K562 (cell line): ENCODE results near the gene WDR64. TPM values are rescaled to one million over a fixed set of nuclear protein-coding genes. Genes with fewer than 3 reads are reported as not detected.
A peak's percentile ranks its signal among the peaks of the same experiment; 100 is the strongest.

Source experiments
- ATAC-seq: fragments of 200-7000 bp; cut with Tn5 transposase; 3 replicates; pipeline ENCODE4 v1.9.1; 2020; ENCODE audit warnings: moderate library complexity
- BruUV-seq: library from RNA; stranded (reverse); fragments of 400-500 nt; replicated peaks from 2 replicates; lab custom pipeline; 2021; lab: Mats Ljungman, UMichigan
- CTCF ChIA-PET: fragments of 300-600 bp; formaldehyde crosslinking; extraction: SDS; loops from one replicate; lab custom pipeline; 2021; ENCODE audit warnings: low intra/inter-chr PET ratio; lab: Yijun Ruan, JAX
- POLR2A ChIA-PET: fragments of 300-600, 350-650 bp; sonication (Branson Sonifier 250); formaldehyde crosslinking; extraction: SDS; loops from one replicate; lab custom pipeline; 2021; ENCODE audit warnings: antibody characterized with exemption, inconsistent platforms; lab: Yijun Ruan, JAX
- DNase-seq, 4 experiments: peaks; one replicate each; pipeline versions ENCODE4 v3.0.0 to v3.0.0-alpha.2; 2011 to 2018; ENCODE audit warnings: low spot score in 3 of 4, mixed read lengths in 3 of 4; ENCODE audit errors: extremely low read depth in 1 of 4
- FAIRE-seq: peaks from 2 replicates; lab custom pipeline; 2011; peaks lifted over from hg19 to GRCh38; lab: Jason Lieb, UNC
- H2AFZ ChIP-seq: 2 replicates; pipeline ENCODE4 v1.6.0; 2011; ENCODE audit warnings: low read depth, low read length, control low read depth, inconsistent platforms
- H3K27ac ChIP-seq: fragments of 200-600 bp; 3 replicates; pipeline ENCODE4 v1.8.0; 2011; ENCODE audit warnings: low read depth, mild to moderate bottlenecking, control low read depth, inconsistent platforms, low read length, moderate library complexity, mixed read lengths; ENCODE audit errors: extremely low read depth
- H3K27me3 ChIP-seq, 2 experiments: fragments of 300-600 bp in 1 of 2; 2 replicates in 1 of 2; 3 replicates in 1 of 2; pipeline versions ENCODE4 v1.6.0 to v1.8.0; 2011; ENCODE audit warnings: inconsistent platforms in 2 of 2, low read length in 2 of 2, mild to moderate bottlenecking in 1 of 2, mixed read lengths in 1 of 2, moderate library complexity in 1 of 2; ENCODE audit not compliant: control insufficient read depth in 2 of 2, insufficient read depth in 2 of 2
- H3K36me3 ChIP-seq: fragments of 300-600 bp; 3 replicates; pipeline ENCODE4 v1.8.0; 2011; ENCODE audit warnings: mild to moderate bottlenecking, low read length, inconsistent platforms; ENCODE audit not compliant: control insufficient read depth, insufficient read depth
- H3K4me1 ChIP-seq, 2 experiments: fragments of 200-600 bp in 1 of 2; replicated peaks in 1 of 2; 2 replicates in 1 of 2; 3 replicates in 1 of 2; pipeline versions ENCODE4 v1.5.1 to v1.8.0; 2011; ENCODE audit warnings: inconsistent platforms in 2 of 2, low read length in 2 of 2, mild to moderate bottlenecking in 1 of 2, mixed read lengths in 1 of 2, moderate library complexity in 1 of 2; ENCODE audit not compliant: control insufficient read depth in 2 of 2, insufficient read depth in 2 of 2
- H3K4me2 ChIP-seq: 2 replicates; pipeline ENCODE4 v1.6.1; 2011; ENCODE audit warnings: low read length, control low read depth, inconsistent platforms, mixed read lengths; ENCODE audit not compliant: insufficient read depth
- H3K4me3 ChIP-seq: fragments of 200-600 bp; sonication (generic), shearing (Covaris generic); 2 replicates; pipeline ENCODE4 v1.5.1; 2016; ENCODE audit warnings: control low read depth, inconsistent platforms
- H3K79me2 ChIP-seq: fragments of 200-600 bp; 3 replicates; pipeline ENCODE4 v1.8.0; 2011; ENCODE audit warnings: low read length, inconsistent platforms; ENCODE audit not compliant: control insufficient read depth, insufficient read depth
- H3K9ac ChIP-seq, 2 experiments: 2 replicates each; pipeline versions ENCODE4 v1.6.0 to v1.6.1; 2011; ENCODE audit warnings: low read depth in 2 of 2, low read length in 2 of 2, control low read depth in 1 of 2, inconsistent platforms in 1 of 2, mild to moderate bottlenecking in 1 of 2, mixed read lengths in 1 of 2; ENCODE audit not compliant: insufficient read depth in 1 of 2
- H3K9me1 ChIP-seq: one replicate; pipeline ENCODE4 v1.6.0; 2011; ENCODE audit warnings: inconsistent platforms, mild to moderate bottlenecking, low read length, moderate library complexity; ENCODE audit not compliant: control insufficient read depth, insufficient read depth
- H3K9me3 ChIP-seq: replicated peaks from 2 replicates; pipeline ENCODE4 v1.5.1; 2011; ENCODE audit warnings: low read depth, low read length, inconsistent platforms; ENCODE audit not compliant: control insufficient read depth, insufficient read depth
- H4K20me1 ChIP-seq: replicated peaks from 2 replicates; pipeline ENCODE4 v1.6.1; 2011; ENCODE audit warnings: low read length, inconsistent platforms, mixed read lengths; ENCODE audit not compliant: control insufficient read depth, insufficient read depth
- CEBPG ChIP-seq, 3 experiments: fragments of 200-800 bp in 1 of 3; sonication (Bioruptor generic) in 1 of 3; sonication (generic) in 1 of 3; formaldehyde crosslinking in 1 of 3; IDR thresholded peaks in 2 of 3; conservative IDR thresholded peaks in 1 of 3; 2 replicates each; pipeline versions ENCODE4 v1.6.1 to v1.8.0; 2016 to 2022; ENCODE audit warnings: missing compliant biosample characterization in 2 of 3, missing genetic modification characterization in 2 of 3, mild to moderate bottlenecking in 1 of 3, missing genetic modification reagents in 1 of 3
- ESRRA ChIP-seq: fragments of 450-650 bp; IDR thresholded peaks from 2 replicates; pipeline ENCODE4 v1.6.1; 2014; ENCODE audit warnings: low read depth, mild to moderate bottlenecking, moderate library complexity, borderline replicate concordance
- ETV5 ChIP-seq: sonication (generic); formaldehyde crosslinking; IDR thresholded peaks from 2 replicates; pipeline ENCODE4 v1.4.0; 2020; ENCODE audit warnings: low read depth, mild to moderate bottlenecking, missing genetic modification reagents
- GATAD2B ChIP-seq: fragments of 450-650 bp; IDR thresholded peaks from 2 replicates; pipeline ENCODE4 v1.6.1; 2017; ENCODE audit warnings: mild to moderate bottlenecking, borderline replicate concordance
- HDAC3 ChIP-seq: fragments of 450-650 bp; IDR thresholded peaks from 2 replicates; pipeline ENCODE4 v1.6.1; 2018; ENCODE audit warnings: borderline replicate concordance, mild to moderate bottlenecking, moderate library complexity; ENCODE audit not compliant: partially characterized antibody
- TEAD4 ChIP-seq, 2 experiments: sonication (generic) in 1 of 2; formaldehyde crosslinking in 1 of 2; IDR thresholded peaks; 2 replicates each; pipeline versions ENCODE4 v1.6.1 to v1.8.0; 2012 to 2022; ENCODE audit warnings: borderline replicate concordance in 1 of 2, inconsistent platforms in 1 of 2, low read length in 1 of 2, mild to moderate bottlenecking in 1 of 2, missing genetic modification reagents in 1 of 2
- ZBTB33 ChIP-seq: sonication (generic); formaldehyde crosslinking; IDR thresholded peaks from 2 replicates; pipeline ENCODE4 v1.8.1; 2023; ENCODE audit warnings: mild to moderate bottlenecking, missing genetic modification reagents
- WGBS: fragments of 100-300 bp; shearing (Covaris generic); methylation state at CpG from one replicate; pipeline ENCODE4 v1.1.6; 2016; ENCODE audit warnings: low coverage, mixed read lengths; ENCODE audit not compliant: insufficient coverage; ENCODE audit errors: missing lambda C conversion rate; 5-methylcytosine and 5-hydroxymethylcytosine counted together
- in situ Hi-C: fragments of 300-500 bp; cut with MboI; formaldehyde crosslinking; loops from 4 replicates; pipeline ENCODE4 v1.15.0; 2018; ENCODE audit warnings: inconsistent platforms, mixed read lengths
- intact Hi-C: fragments of 100-400 bp; cut with micrococcal nuclease; formaldehyde crosslinking; loops from 2 replicates; pipeline ENCODE4 v1.14.2; 2022
- polyA plus RNA-seq, 8 experiments: library from polyadenylated mRNA; depleted of rRNA in 4 of 8; stranded (reverse) in 5 of 8; unstranded in 3 of 8; fragments of >200 nt; fragmentation: Nextera tagmentation in 2 of 8; fragmentation: Illumina TruSeq in 1 of 8; extraction: Ambion mirVana in 2 of 8; extraction: Trizol in 1 of 8; gene quantifications; 2 replicates each; pipeline versions ENCODE4 v1.2.1 to v1.2.3, GENCODE V29; 2011 to 2014; ENCODE audit warnings: inconsistent platforms in 1 of 8, missing spikeins in 1 of 8
- total RNA-seq, 7 experiments: library from RNA; depleted of rRNA in 6 of 7; stranded (reverse); fragments of >200 nt in 6 of 7; fragmentation: Illumina TruSeq in 2 of 7; extraction: Trizol in 2 of 7; gene quantifications; 2 replicates each; pipeline versions ENCODE4 v1.2.1 to v1.2.3, GENCODE V29; 2011 to 2021; ENCODE audit warnings: low replicate concordance in 1 of 7

Gene WDR64
- total and polyA plus RNA-seq, 9 of the 15 experiments (the other 6 are each of a cell fraction or from before 2014, with no cell fraction given): 0.06 to 0.29 (median 0.19) TPM; not detected in 5

DNA sequence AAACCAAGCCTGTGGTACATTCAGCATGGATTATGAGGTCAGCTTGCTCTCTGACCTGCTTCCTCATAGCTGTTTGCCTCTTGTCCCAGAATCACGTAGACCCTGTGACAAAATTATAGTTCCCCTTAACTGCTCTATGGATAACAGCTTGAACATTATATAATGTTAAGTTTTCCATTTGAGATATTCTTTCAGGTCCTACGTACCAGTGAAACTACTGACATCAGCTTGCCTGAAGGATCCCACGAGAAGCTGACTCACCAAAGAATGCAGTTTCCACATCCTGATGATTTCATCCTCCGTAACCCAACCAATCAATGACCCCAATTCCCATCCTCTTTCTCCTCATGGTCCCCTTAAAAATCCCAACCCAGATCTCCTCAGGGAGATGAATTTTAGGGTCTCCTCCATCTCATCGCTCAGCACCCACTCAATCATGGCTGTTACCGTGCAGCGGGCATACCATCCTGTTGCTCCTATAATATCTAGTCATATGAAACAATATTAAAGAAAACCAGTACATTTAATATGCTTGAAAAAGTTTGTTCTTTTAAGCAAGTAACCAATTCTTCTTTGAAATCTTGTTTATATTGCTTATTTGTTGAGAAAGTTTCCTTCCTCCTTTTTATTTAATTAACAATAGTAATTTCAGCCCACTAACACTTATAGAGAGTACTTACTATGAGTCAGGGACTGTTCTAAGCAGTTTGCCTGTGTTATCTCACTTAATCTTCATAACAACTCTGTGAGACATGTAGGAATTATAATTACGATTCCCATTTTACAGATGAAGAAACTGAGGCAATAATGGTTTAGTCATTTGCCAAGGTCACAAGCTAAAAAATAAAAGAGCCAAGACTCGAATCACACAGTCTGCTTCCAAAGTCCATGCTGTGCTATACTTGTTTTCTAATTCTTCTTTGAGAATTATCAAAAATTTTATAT lies 39.3 kb upstream of the WDR64 start (continued):
- no peak for TF ChIP-seq CEBPG (CRISPR knock-in tag; IDR thresholded peaks at IDR 0.05)
- peak in 1 of 2 experiments; percentile 52; a peak in 2 of 4 replicates for TF ChIP-seq CEBPG (tag; conservative IDR thresholded peaks at IDR 0.05 in 1 of 2, IDR thresholded peaks at IDR 0.05 in 1 of 2)
- no peak for TF ChIP-seq ESRRA

DNA sequence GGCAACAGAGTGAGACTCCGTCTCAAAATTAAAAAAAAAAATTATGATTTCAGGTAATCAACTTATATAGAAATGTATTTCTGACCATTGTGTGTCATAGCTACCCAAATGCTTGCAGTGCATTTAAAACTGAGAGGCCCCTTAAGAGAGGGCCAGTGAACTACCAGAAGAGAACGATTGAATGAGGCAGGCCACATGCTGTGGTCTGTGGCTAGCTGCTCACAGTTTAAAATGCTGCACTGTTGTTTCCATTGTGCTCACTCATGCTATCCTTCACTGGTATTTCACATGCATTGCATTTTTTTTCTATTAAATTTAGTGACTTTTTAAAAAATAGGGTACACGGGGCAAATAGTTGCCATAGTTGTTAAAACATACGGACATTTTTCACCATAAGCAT lies 37.9 kb upstream of the WDR64 start:
- no peak for FAIRE-seq
- H3K9me1 ChIP-seq: no peaks in the 10 kb centered on the region
- H3K9ac ChIP-seq: no peak overlapping the region
- ChIA-PET CTCF (no interaction called here), POLR2A (interaction anchor here (0.7 to 0.8 kb wide), 2 partner anchors 11 to 13 kb away, joined by 3 to 4 read pairs; no protein-coding TSS in a partner anchor)
- H3K9me3 ChIP-seq: no peaks in the 10 kb centered on the region
- TF ChIP-seq ETV5 (CRISPR knock-in tag): no peak
- TF ChIP-seq HDAC3: no peak
- TF ChIP-seq TEAD4 (IDR thresholded peaks at IDR 0.05; ENCODE audit: low read length): no peak
- TF ChIP-seq TEAD4 (CRISPR knock-in tag; IDR thresholded peaks at IDR 0.05; ENCODE audit: borderline replicate concordance): no peak
- no peak for TF ChIP-seq ZBTB33
- TF ChIP-seq GATAD2B: no peak
- 85% methylated on average over 4 of the region's 4 CpGs for WGBS
- no peaks in the 10 kb centered on the region for H3K27me3 ChIP-seq
- peaks cover 7 to 19% of the 10 kb centered on the region in 2 experiments for H3K4me1 ChIP-seq
- BruUV-seq: no TSS peak
- ATAC-seq: no peak
- intact Hi-C loops: no loop called here
- H4K20me1 ChIP-seq: no peaks in the 10 kb centered on the region
- no peak overlapping the region for H3K4me2 ChIP-seq
- H3K36me3 ChIP-seq: peaks cover 2% of the 10 kb centered on the region; the same call in 1 of the 3 replicates
- no peaks in the 10 kb centered on the region for H3K79me2 ChIP-seq
- in situ Hi-C loops: loop anchor here (25.0 kb wide), 1 partner anchor 373 kb away; the partner anchor contains the start of gene MAP1LC3C
- no peak for DNase-seq
- H2AFZ ChIP-seq: no peak overlapping the region
- no peak overlapping the region for H3K27ac ChIP-seq
- H3K4me3 ChIP-seq: no peak overlapping the region
